Transverse colon (tissue), 4 donors: ENCODE results near the gene LRRC26.

Experiments used
- POLR2A ChIP-seq: fragments of 450-650 bp; IDR thresholded peaks from one replicate; pipeline ENCODE4 v1.6.1; 2016; ENCODE audit warnings: antibody characterized with exemption, mild to moderate bottlenecking, moderate library complexity
- POLR2AphosphoS5 ChIP-seq, 3 donors: sonication (generic); formaldehyde crosslinking; IDR thresholded peaks; one replicate each; pipeline ENCODE4 v1.6.1; 2016; ENCODE audit warnings: antibody characterized with exemption in 3 of 3
- TF ChIP-seq, protein P1 (sequence below), 5 experiments: fragments of 200-600 bp in 3 of 5; fragments of 450-650 bp in 2 of 5; sonication (generic) in 3 of 5; IDR thresholded peaks; 1 replicate in 2 of 5; 2 replicates in 3 of 5; pipeline ENCODE4 v1.5.1; 2016 to 2017; ENCODE audit warnings: antibody characterized with exemption in 5 of 5, inconsistent platforms in 3 of 5, mild to moderate bottlenecking in 2 of 5, moderate library complexity in 1 of 5

DNA sequence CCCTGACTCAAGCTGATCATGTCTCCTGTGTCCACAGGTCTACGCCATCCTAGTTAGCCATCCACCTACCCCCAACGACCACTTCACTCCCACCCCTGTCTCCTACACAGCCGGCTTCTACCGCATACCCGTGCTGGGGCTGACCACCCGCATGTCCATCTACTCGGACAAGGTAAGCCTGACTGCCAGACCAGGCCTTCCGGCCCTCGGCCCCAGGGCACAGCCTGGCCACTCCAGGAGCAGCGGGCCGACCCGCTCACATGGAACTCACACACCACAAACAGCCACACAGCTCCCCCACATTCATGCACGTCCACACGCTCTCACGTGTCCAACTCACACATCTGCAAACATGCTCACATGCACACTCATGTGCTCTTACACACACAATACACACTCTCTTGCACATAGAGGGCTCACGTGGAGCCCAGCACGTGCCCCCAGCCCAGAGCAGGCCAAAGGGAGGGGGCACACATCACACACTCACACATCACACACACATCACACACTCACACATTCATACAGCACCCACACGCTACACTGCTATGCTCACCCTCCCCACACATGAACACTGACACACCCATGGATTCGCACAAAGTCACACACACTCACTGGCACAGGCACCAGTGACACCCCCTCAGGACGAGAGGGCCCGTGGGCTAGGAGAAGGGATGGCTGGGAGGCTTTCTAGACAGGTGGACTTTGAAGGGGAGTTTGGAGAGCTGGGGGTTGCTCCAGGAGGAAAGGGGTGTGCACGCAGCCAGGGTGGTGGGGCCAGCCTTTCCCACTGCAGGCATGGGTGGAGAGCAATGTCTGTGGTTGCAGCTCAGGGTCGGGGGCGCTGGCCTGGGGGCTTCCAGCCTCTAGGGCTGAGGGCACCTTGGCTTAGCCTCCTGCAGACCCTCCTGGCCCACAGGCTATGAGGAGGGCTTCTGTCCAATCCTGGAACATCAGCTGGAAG, 27.6 kb downstream of the LRRC26 start:
- TF ChIP-seq, protein P1, sequence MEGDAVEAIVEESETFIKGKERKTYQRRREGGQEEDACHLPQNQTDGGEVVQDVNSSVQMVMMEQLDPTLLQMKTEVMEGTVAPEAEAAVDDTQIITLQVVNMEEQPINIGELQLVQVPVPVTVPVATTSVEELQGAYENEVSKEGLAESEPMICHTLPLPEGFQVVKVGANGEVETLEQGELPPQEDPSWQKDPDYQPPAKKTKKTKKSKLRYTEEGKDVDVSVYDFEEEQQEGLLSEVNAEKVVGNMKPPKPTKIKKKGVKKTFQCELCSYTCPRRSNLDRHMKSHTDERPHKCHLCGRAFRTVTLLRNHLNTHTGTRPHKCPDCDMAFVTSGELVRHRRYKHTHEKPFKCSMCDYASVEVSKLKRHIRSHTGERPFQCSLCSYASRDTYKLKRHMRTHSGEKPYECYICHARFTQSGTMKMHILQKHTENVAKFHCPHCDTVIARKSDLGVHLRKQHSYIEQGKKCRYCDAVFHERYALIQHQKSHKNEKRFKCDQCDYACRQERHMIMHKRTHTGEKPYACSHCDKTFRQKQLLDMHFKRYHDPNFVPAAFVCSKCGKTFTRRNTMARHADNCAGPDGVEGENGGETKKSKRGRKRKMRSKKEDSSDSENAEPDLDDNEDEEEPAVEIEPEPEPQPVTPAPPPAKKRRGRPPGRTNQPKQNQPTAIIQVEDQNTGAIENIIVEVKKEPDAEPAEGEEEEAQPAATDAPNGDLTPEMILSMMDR (IDR thresholded peaks at IDR 0.05): no peak
- TF ChIP-seq POLR2A (no peak), POLR2AphosphoS5 (IDR thresholded peaks at IDR 0.05) (no peak)
